Endometrium (tissue), 2 donors: Measurements from ENCODE around the gene TTI1.

Source experiments
- FAIRE-seq: peaks from 2 replicates; lab custom pipeline; 2012; peaks lifted over from hg19 to GRCh38; lab: Jason Lieb, UNC
- donor health status: control.
- donor health status: control.

The TTI1 gene

GRCh38 chr20:37937686-37938085, 95.6 kb downstream of the TTI1 start:
- no peak for FAIRE-seq

GRCh38 chr20:37936451-37936850, 96.8 kb downstream of the TTI1 start:
- no peak for FAIRE-seq

DNA sequence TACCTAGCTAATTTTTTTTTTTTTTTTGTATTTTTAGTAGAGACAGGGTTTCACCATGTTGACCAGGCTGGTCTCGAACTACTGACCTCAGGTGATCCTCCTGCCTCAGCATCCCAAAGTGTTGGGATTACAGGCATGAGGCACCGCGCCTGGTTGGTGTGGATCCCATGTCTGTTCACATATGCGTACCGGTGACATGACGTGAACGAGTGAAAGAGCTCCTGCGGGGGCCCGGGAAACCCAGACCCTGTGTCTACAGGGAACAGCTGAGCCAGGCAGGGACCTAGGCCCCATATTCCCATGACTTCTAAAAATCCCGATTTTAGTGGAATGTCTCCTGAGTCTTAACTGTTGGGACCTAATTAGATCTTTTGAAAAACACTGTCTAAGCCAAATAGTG, 97.2 kb downstream of the TTI1 start:
- no peak for FAIRE-seq

GRCh38 chr20:37935435-37935834, 97.8 kb downstream of the TTI1 start:
- FAIRE-seq = no peak

- FAIRE-seq = no peak
Measured at GRCh38 chr20:37934634-37935375, 98.5 kb downstream of the TTI1 start.

DNA sequence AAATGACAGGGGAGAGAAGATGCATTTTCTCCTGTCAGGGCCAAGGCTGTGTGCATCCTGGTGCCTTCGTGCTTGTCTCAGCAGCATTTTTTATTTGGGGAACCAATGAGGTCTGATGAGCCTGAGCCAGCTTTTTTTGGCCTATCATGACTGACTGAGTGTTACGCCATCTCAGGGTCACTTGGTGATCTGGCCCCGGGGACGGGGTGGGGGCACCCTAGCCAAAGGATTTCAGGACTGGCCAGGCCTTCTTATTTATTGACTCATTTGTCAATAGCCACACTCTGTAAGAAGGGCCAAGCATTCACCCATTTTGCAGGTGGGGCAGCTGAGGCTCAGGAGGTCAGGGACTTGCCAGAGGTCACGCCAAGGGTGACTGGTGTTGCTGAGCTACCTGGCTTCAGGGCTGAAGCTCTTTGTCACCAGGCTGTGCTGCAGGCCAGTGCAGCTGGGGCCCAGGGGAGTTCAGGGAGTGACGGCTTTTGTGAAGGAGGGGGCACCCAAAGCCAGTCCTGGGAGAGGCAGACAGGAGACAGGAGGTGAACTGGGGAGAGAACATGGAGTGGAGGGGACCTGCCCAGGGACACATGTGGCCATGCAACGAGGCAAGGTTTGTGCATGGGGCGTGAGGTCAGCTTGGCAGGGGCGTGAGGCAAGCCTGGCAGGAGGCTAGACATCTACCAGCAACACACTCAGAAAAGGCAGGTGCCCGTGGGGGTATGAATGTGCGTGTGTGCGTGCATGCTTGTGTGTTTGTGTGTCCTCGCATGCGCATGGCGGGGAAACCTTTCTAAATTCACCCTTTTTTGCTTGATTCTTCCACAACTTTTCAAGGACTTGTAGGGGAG, 99.2 kb downstream of the TTI1 start:
- no peak for FAIRE-seq
